Measurements from ENCODE around the gene DNM3. TPM values are rescaled to one million over a fixed set of nuclear protein-coding genes. Genes with fewer than 3 reads are reported as not detected.

The DNM3 gene
- total RNA-seq, 1 donor from 2014 or later: 4.7 TPM

DNA sequence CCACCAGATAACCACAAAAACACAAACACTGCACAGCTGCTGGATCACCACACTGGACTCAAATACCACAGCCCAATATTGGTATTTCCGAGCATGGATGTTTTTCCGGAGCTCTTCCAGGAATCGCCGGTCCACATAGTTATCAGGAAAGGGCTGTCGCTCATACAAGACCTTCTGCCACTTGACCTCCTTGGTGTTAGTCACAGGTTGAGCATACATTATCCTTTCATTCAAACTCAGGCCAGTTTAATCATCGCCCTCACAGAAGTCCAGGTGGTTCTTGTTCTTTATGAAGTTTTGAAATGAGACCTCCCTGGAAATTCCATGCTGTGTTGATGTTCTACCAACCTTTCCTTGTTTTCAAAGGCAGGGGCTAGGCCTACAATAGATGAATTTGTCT is 601.1 kb downstream of the DNM3 start:
- Histone ChIP-seq H3K4me1 (ENCODE audit: insufficient read depth, low read length) (peaks cover 7% of the 10 kb centered on the region), H3K79me2 (ENCODE audit: insufficient read depth, low read length) (peaks cover 50% of the 10 kb centered on the region), H4K20me1 (ENCODE audit: insufficient read depth, low read length) (no peaks in the 10 kb centered on the region), H3K4me3 (ENCODE audit: insufficient read depth, low read depth, low read length) (no peak overlapping the region), H3K36me3 (ENCODE audit: insufficient read depth, low read length) (no peaks in the 10 kb centered on the region), H3K9me3 (ENCODE audit: insufficient read depth, low read depth, low read length) (no peaks in the 10 kb centered on the region), H2AFZ (ENCODE audit: low read depth, low read length) (no peak overlapping the region), H3K27me3 (ENCODE audit: insufficient read depth, low read length) (no peaks in the 10 kb centered on the region), H3K27ac (ENCODE audit: low read depth, low read length) (no peak overlapping the region), H3K4me2 (ENCODE audit: low read length) (peak overlapping the region; percentile 87), H3K9ac (ENCODE audit: low read length) (peak overlapping the region; percentile 93)
- peaks cover 8% of the 10 kb centered on the region for H3K36me3 Mint-ChIP-seq (ENCODE audit: low read depth, unreplicated experiment)
- TF ChIP-seq CTCF (IDR thresholded peaks at IDR 0.05; ENCODE audit: insufficient read depth, low read depth, low read length) (no peak), EZH2 (IDR thresholded peaks at IDR 0.05; ENCODE audit: insufficient read depth, low read length) (no peak)
- no peaks in the 10 kb centered on the region for H3K9me3 Mint-ChIP-seq (ENCODE audit: unreplicated experiment)
- no peak for DNase-seq (ENCODE audit: low read depth)
- no peak overlapping the region for H3K4me3 Mint-ChIP-seq (ENCODE audit: unreplicated experiment)
- peaks cover 9% of the 10 kb centered on the region for H3K4me1 Mint-ChIP-seq (ENCODE audit: low read depth, unreplicated experiment)
- no peaks in the 10 kb centered on the region for H3K27me3 Mint-ChIP-seq (ENCODE audit: low read depth, unreplicated experiment)
- H3K27ac Mint-ChIP-seq (ENCODE audit: unreplicated experiment): no peak overlapping the region
- no peak for FAIRE-seq

DNA sequence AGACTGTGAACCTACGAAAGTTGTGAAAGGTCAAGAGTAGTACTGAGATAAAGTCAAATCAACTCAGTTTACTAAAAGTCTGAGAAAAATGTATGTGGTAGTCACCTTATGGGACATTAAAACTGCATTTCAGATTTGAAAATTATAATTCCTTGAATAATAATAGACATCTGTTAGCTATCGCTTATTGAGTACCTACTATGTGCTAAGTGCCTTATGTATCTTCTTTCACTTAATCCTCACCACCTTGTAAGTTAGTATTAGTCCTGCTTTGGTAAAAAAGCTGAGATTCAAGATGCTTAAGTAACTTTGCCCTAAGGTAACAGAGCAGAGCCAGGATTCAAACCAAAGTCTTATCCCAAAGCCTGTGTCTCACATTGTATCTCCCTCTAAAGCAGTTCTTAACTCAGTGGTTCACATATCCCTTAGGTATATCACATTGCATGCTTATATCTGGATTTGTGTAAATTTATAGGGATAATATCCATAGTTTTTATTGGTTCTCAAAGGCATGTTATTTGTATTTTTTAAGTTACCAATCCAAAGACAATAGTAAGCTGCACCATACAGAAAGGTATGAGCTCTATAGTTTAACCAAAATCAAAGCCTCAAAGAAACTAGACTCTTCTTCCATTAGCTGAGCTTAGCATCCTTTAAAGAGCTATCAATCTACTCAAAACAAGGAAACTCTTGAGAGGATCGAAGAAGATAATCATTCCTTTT is 601.7 kb downstream of the DNM3 start:
- H3K36me3 ChIP-seq (ENCODE audit: insufficient read depth, low read length): no peaks in the 10 kb centered on the region
- H3K4me3 ChIP-seq (ENCODE audit: insufficient read depth, low read depth, low read length): peak overlapping the region; percentile 73
- FAIRE-seq (no peak), DNase-seq (ENCODE audit: low read depth) (no peak)
- peaks cover 8% of the 10 kb centered on the region for H3K36me3 Mint-ChIP-seq (ENCODE audit: low read depth, unreplicated experiment)
- H2AFZ ChIP-seq (ENCODE audit: low read depth, low read length): peak overlapping the region; percentile 74
- H3K27me3 Mint-ChIP-seq (ENCODE audit: low read depth, unreplicated experiment): no peaks in the 10 kb centered on the region
- H3K4me3 Mint-ChIP-seq (ENCODE audit: unreplicated experiment): peak overlapping the region; percentile 97
- peak overlapping the region; percentile 74 for H3K27ac ChIP-seq (ENCODE audit: low read depth, low read length)
- peaks cover 7% of the 10 kb centered on the region for H3K4me1 ChIP-seq (ENCODE audit: insufficient read depth, low read length)
- peak overlapping the region; percentile 65 for H3K27ac Mint-ChIP-seq (ENCODE audit: unreplicated experiment)
- H3K79me2 ChIP-seq (ENCODE audit: insufficient read depth, low read length): peaks cover 50% of the 10 kb centered on the region
- H3K4me1 Mint-ChIP-seq (ENCODE audit: low read depth, unreplicated experiment): peaks cover 9% of the 10 kb centered on the region
- H3K4me2 ChIP-seq (ENCODE audit: low read length): peak overlapping the region; percentile 87
- H3K9me3 ChIP-seq (ENCODE audit: insufficient read depth, low read depth, low read length): no peaks in the 10 kb centered on the region
- H3K9me3 Mint-ChIP-seq (ENCODE audit: unreplicated experiment): no peaks in the 10 kb centered on the region
- peak overlapping the region; percentile 93 for H3K9ac ChIP-seq (ENCODE audit: low read length)
- H3K27me3 ChIP-seq (ENCODE audit: insufficient read depth, low read length): no peaks in the 10 kb centered on the region
- H4K20me1 ChIP-seq (ENCODE audit: insufficient read depth, low read length): no peaks in the 10 kb centered on the region
- TF ChIP-seq EZH2 (IDR thresholded peaks at IDR 0.05; ENCODE audit: insufficient read depth, low read length) (no peak), CTCF (IDR thresholded peaks at IDR 0.05; ENCODE audit: insufficient read depth, low read depth, low read length) (no peak)
